H1 (cell line): ENCODE data around the gene DDR1. TPM values are rescaled to one million over a fixed set of nuclear protein-coding genes. Genes with fewer than 3 reads are reported as not detected.

Experiments used
- microRNA-seq, 2 experiments: library from miRNA; unstranded; fragments of <30 nt; microRNA quantifications; one replicate each; pipeline versions ENCODE4 to v1.2.0, GENCODE V29; 2016 to 2020; ENCODE audit warnings: borderline microRNAs expressed in 2 of 2, borderline number of aligned reads in 2 of 2, borderline replicate concordance in 1 of 2
- polyA plus RNA-seq, 7 experiments: library from polyadenylated mRNA; depleted of rRNA in 3 of 7; stranded (reverse) in 5 of 7; unstranded in 2 of 7; fragments of >200 nt in 5 of 7; fragments of 200-250 nt in 2 of 7; gene quantifications; 1 replicate in 5 of 7; 2 replicates in 1 of 7; 4 replicates in 1 of 7; pipeline versions ENCODE4 v1.2.1 to v1.2.3, GENCODE V29; 2011 to 2013; ENCODE audit warnings: missing spikeins in 2 of 7, mixed read lengths in 2 of 7
- small RNA-seq: library from polyadenylated mRNA; stranded (forward); fragments of <200 nt; extraction: miRNeasy Mini kit (QIAGEN cat#:217004); gene quantifications from one replicate; pipeline ENCODE3, GENCODE V24; 2013; ENCODE audit not compliant: insufficient read depth
- total RNA-seq: library from RNA; stranded (reverse); fragmentation: NEBNext Ultra II Directional; extraction: Animal tissue kit (Norgen Biotek cat#: 25700); gene quantifications from 2 replicates; pipeline ENCODE4 v1.2.1, GENCODE V29; 2021

DDR1 gene
- total and polyA plus RNA-seq, 2 of the 8 experiments (the other 6 are each of a cell fraction or from before 2014, with no cell fraction given) = 99.4 to 181 TPM

Small RNA genes within 50 kb of the gene (microRNA-seq; reads per million reads assigned to microRNA genes)
- gene MIR4640 = 0.61 to 1.4 reads per million in 2 experiments

Small RNA genes within 50 kb of the gene (small RNA-seq; reads per million reads assigned to genes)
- gene RF00019 = not detected

Other genes starting within 250 kb of the DDR1 start
- gene C6orf136, start 237.4 kb upstream of the DDR1 start, total RNA-seq = 18.2 and 20.8 TPM in 2 replicates
- 23.1 and 30.4 TPM in 2 replicates for gene C6orf136, start 237.4 kb upstream of the DDR1 start, polyA plus RNA-seq (2011; rRNA removed)
- 27.4 and 29.4 TPM in 2 replicates for gene DHX16, start 211.5 kb upstream of the DDR1 start, total RNA-seq
- 44.4 and 53.8 TPM in 2 replicates for gene DHX16, start 211.5 kb upstream of the DDR1 start, polyA plus RNA-seq (2011; rRNA removed)
- 23.6 and 25.1 TPM in 2 replicates for gene PPP1R18, start 197.9 kb upstream of the DDR1 start, total RNA-seq
- gene PPP1R18, start 197.9 kb upstream of the DDR1 start, polyA plus RNA-seq (2011; rRNA removed) = 29.1 and 33.2 TPM in 2 replicates
- 27.3 and 28.0 TPM in 2 replicates for gene NRM, start 193.5 kb upstream of the DDR1 start, total RNA-seq
- gene NRM, start 193.5 kb upstream of the DDR1 start, polyA plus RNA-seq (2011; rRNA removed) = 50.4 and 55.4 TPM in 2 replicates
- 68.0 and 81.1 TPM in 2 replicates for gene MDC1, start 167.2 kb upstream of the DDR1 start, total RNA-seq
- gene MDC1, start 167.2 kb upstream of the DDR1 start, polyA plus RNA-seq (2011; rRNA removed) = 29.9 and 40.9 TPM in 2 replicates
- gene TUBB, start 164.2 kb upstream of the DDR1 start, total RNA-seq = 1,880 and 1,905 TPM in 2 replicates
- 2,449 and 3,022 TPM in 2 replicates for gene TUBB, start 164.2 kb upstream of the DDR1 start, polyA plus RNA-seq (2011; rRNA removed)
- gene FLOT1, start 141.8 kb upstream of the DDR1 start, total RNA-seq = 85.4 and 87.5 TPM in 2 replicates
- gene FLOT1, start 141.8 kb upstream of the DDR1 start, polyA plus RNA-seq (2011; rRNA removed) = 88.1 and 103 TPM in 2 replicates
- 26.2 and 26.5 TPM in 2 replicates for gene IER3, start 140.0 kb upstream of the DDR1 start, total RNA-seq
- 11.9 and 13.4 TPM in 2 replicates for gene IER3, start 140.0 kb upstream of the DDR1 start, polyA plus RNA-seq (2011; rRNA removed)
- gene GTF2H4, start 23.7 kb downstream of the DDR1 start, total RNA-seq = 49.5 and 53.4 TPM in 2 replicates
- gene GTF2H4, start 23.7 kb downstream of the DDR1 start, polyA plus RNA-seq (2011; rRNA removed) = 42.3 and 46.2 TPM in 2 replicates
- 41.2 and 47.7 TPM in 2 replicates for gene VARS2, start 29.7 kb downstream of the DDR1 start, total RNA-seq
- 26.8 and 34.8 TPM in 2 replicates for gene VARS2, start 29.7 kb downstream of the DDR1 start, polyA plus RNA-seq (2011; rRNA removed)
- gene SFTA2, start 47.7 kb downstream of the DDR1 start, total RNA-seq = not detected in 2 replicates
- gene SFTA2, start 47.7 kb downstream of the DDR1 start, polyA plus RNA-seq (2011; rRNA removed) = not detected in 2 replicates
- gene MUCL3, start 56.5 kb downstream of the DDR1 start, total RNA-seq = 0.08 and 0.37 TPM in 2 replicates
- gene MUCL3, start 56.5 kb downstream of the DDR1 start, polyA plus RNA-seq (2011; rRNA removed) = 0.15 and 0.22 TPM in 2 replicates
- gene MUC21, start 99.2 kb downstream of the DDR1 start, total RNA-seq = not detected in 2 replicates
- not detected in 2 replicates for gene MUC21, start 99.2 kb downstream of the DDR1 start, polyA plus RNA-seq (2011; rRNA removed)
- gene MUC22, start 126.0 kb downstream of the DDR1 start, total RNA-seq = not detected in 2 replicates
- gene MUC22, start 126.0 kb downstream of the DDR1 start, polyA plus RNA-seq (2011; rRNA removed) = 0.02 TPM in 1 of 2 replicates, not detected in the other
- not detected in 2 replicates for gene C6orf15, start 228.1 kb downstream of the DDR1 start, total RNA-seq
- gene C6orf15, start 228.1 kb downstream of the DDR1 start, polyA plus RNA-seq (2011; rRNA removed) = 0.06 TPM in 1 of 2 replicates, not detected in the other
- 0.36 and 0.52 TPM in 2 replicates for gene PSORS1C1, start 230.3 kb downstream of the DDR1 start, total RNA-seq
- gene PSORS1C1, start 230.3 kb downstream of the DDR1 start, polyA plus RNA-seq (2011; rRNA removed) = 0.12 and 0.30 TPM in 2 replicates
- gene CDSN, start 235.9 kb downstream of the DDR1 start, total RNA-seq = not detected in 2 replicates
- gene CDSN, start 235.9 kb downstream of the DDR1 start, polyA plus RNA-seq (2011; rRNA removed) = not detected in 2 replicates